Kidney (tissue), 14 donors: ENCODE measurements around the gene GALNT7. TPM values are rescaled to one million over a fixed set of nuclear protein-coding genes. Genes with fewer than 3 reads are reported as not detected.

Experiments used
- DNase-seq, 5 donors: peaks; one replicate each; pipeline ENCODE4 v3.0.0-alpha.2; 2013 to 2020
- FAIRE-seq: peaks from 2 replicates; lab custom pipeline; 2012; peaks lifted over from hg19 to GRCh38; lab: Jason Lieb, UNC
- H3K27ac ChIP-seq, 2 donors: one replicate each; pipeline ENCODE4 v1.7.0; 2013; ENCODE audit warnings: low read depth in 2 of 2, low read length in 2 of 2, inconsistent platforms in 1 of 2
- H3K27me3 ChIP-seq: one replicate; pipeline ENCODE4 v1.7.1; 2013; ENCODE audit warnings: low read length, inconsistent platforms; ENCODE audit not compliant: control insufficient read depth, insufficient read depth
- H3K36me3 ChIP-seq, 3 donors: one replicate each; pipeline versions ENCODE4 v1.7.0 to v1.7.1; 2013; ENCODE audit warnings: low read length in 3 of 3, control low read depth in 1 of 3, inconsistent platforms in 1 of 3; ENCODE audit not compliant: insufficient read depth in 3 of 3, control insufficient read depth in 2 of 3
- H3K4me1 ChIP-seq, 3 donors: one replicate each; pipeline versions ENCODE4 v1.7.0 to v1.7.1; 2013; ENCODE audit warnings: low read length in 3 of 3, inconsistent platforms in 1 of 3, low read depth in 1 of 3; ENCODE audit not compliant: control insufficient read depth in 2 of 3, insufficient read depth in 2 of 3
- H3K4me3 ChIP-seq, 3 donors: one replicate each; pipeline versions ENCODE4 v1.7.0 to v1.8.1; 2013; ENCODE audit warnings: low read length in 3 of 3, control low read depth in 1 of 3, inconsistent platforms in 1 of 3
- H3K9ac ChIP-seq, 3 donors: one replicate each; pipeline versions ENCODE4 v1.7.0 to v1.7.1; 2013; ENCODE audit warnings: low read length in 3 of 3, control low read depth in 1 of 3, inconsistent platforms in 1 of 3
- H3K9me3 ChIP-seq, 3 donors: one replicate each; pipeline versions ENCODE4 v1.7.0 to v1.7.1; 2013; ENCODE audit warnings: low read length in 3 of 3, control low read depth in 1 of 3, inconsistent platforms in 1 of 3; ENCODE audit not compliant: control insufficient read depth in 2 of 3, insufficient read depth in 1 of 3
- CTCF ChIP-seq: IDR thresholded peaks from 3 replicates; pipeline ENCODE4 v1.5.1; 2012; ENCODE audit warnings: mild to moderate bottlenecking, moderate library complexity, borderline replicate concordance; ENCODE audit not compliant: insufficient read depth; ENCODE audit errors: extremely low read depth
- intact Hi-C: fragments of 100-400 bp; cut with DNase I; formaldehyde crosslinking; loops from one replicate; pipeline ENCODE4 v1.11.1; 2022
- polyA plus RNA-seq: library from polyadenylated mRNA; stranded (reverse); fragments of 350-450 nt; fragmentation: Illumina TruSeq; extraction: RNeasy Lipid Tissue Mini Kit (QIAGEN cat#74804); gene quantifications from one replicate; pipeline ENCODE4 v1.2.3, GENCODE V29; 2014; ENCODE audit warnings: low read depth, low replicate concordance; ENCODE audit not compliant: insufficient read depth
- total RNA-seq: library from RNA; stranded (reverse); fragmentation: NEBNext Ultra II Directional; extraction: Animal tissue kit (Norgen Biotek cat#: 25700); gene quantifications from one replicate; pipeline ENCODE4 v1.2.1, GENCODE V29; 2021
- donor health status: control.
- donor health status: control.
- donor health status: control.
- donor health status: control.
- donor health status: control.
- donor health status: DM: yes; HTN: yes; CAD: no.
- donor health status: Normal renal cell carcinoma (clear cell type).

GALNT7 gene
- total and polyA plus RNA-seq, 2 donors from 2014 or later = 3.8 to 25.6 TPM

GRCh38 chr4:173360587-173361221, 192.1 kb downstream of the GALNT7 start:
- no peaks in the 10 kb centered on the region for H3K9me3 ChIP-seq
- TF ChIP-seq CTCF = no peak
- DNase-seq (peak in 1 of 5 donors; percentile 18), FAIRE-seq (no peak)
- no peaks in the 10 kb centered on the region for H3K27me3 ChIP-seq
- H3K9ac ChIP-seq = no peak overlapping the region
- intact Hi-C loops = no loop called here
- no peak overlapping the region for H3K4me3 ChIP-seq
- no peak overlapping the region for H3K27ac ChIP-seq
- H3K4me1 ChIP-seq = no peaks in the 10 kb centered on the region
- H3K36me3 ChIP-seq = no peaks in the 10 kb centered on the region

GRCh38 chr4:173362666-173363065, 194.1 kb downstream of the GALNT7 start:
- no peaks in the 10 kb centered on the region for H3K4me1 ChIP-seq
- no peaks in the 10 kb centered on the region for H3K9me3 ChIP-seq
- no peaks in the 10 kb centered on the region for H3K36me3 ChIP-seq
- no peaks in the 10 kb centered on the region for H3K27me3 ChIP-seq
- no peak overlapping the region for H3K9ac ChIP-seq
- no peak for DNase-seq
- no peak overlapping the region for H3K27ac ChIP-seq
- intact Hi-C loops = no loop called here
- TF ChIP-seq CTCF = no peak
- H3K4me3 ChIP-seq = no peak overlapping the region
- FAIRE-seq = no peak

GRCh38 chr4:173365359-173365996, 196.9 kb downstream of the GALNT7 start:
- TF ChIP-seq CTCF = no peak
- H3K27ac ChIP-seq = no peak overlapping the region
- intact Hi-C loops = no loop called here
- no peak for FAIRE-seq
- H3K4me3 ChIP-seq = no peak overlapping the region
- no peak overlapping the region for H3K9ac ChIP-seq
- no peaks in the 10 kb centered on the region for H3K27me3 ChIP-seq
- H3K9me3 ChIP-seq = no peaks in the 10 kb centered on the region
- peaks cover 0 to 2% (median 0%) of the 10 kb centered on the region in 3 donors for H3K4me1 ChIP-seq
- no peaks in the 10 kb centered on the region for H3K36me3 ChIP-seq
- DNase-seq = peak in 1 of 5 donors; percentile 41
